ENCODE data around the gene BBS9.
"Not testable (repeated sequence)": the region's sequence is repeated elsewhere in the genome, so short reads cannot be mapped to it uniquely, and the experiment has no call there.

The BBS9 gene

GRCh38 chr7:33428415-33428814 is 299.1 kb downstream of the BBS9 start:
- DNase-seq (ENCODE audit: low read depth) = no peak

GRCh38 chr7:33431543-33431942 is 302.2 kb downstream of the BBS9 start:
- DNase-seq (ENCODE audit: low read depth) = no peak

- DNase-seq (ENCODE audit: low read depth) = no peak
These were observed 303.5 kb downstream of the BBS9 start for GRCh38 chr7:33432821-33433220.

- no peak for DNase-seq (ENCODE audit: low read depth)
These were observed 304.0 kb downstream of the BBS9 start for GRCh38 chr7:33433357-33433756.

- peak; percentile 90 for DNase-seq (ENCODE audit: low read depth)
These were observed 315.1 kb downstream of the BBS9 start for GRCh38 chr7:33444511-33444910.

- DNase-seq (ENCODE audit: low read depth) = peak; percentile 19
These were observed 317.2 kb downstream of the BBS9 start for GRCh38 chr7:33446551-33446950.

- DNase-seq (ENCODE audit: low read depth) = no peak
These were observed 318.7 kb downstream of the BBS9 start for GRCh38 chr7:33448035-33448434.

- no peak for DNase-seq (ENCODE audit: low read depth)
These were observed 320.5 kb downstream of the BBS9 start for GRCh38 chr7:33449847-33450246.

- DNase-seq (ENCODE audit: low read depth) = no peak
These were observed 323.6 kb downstream of the BBS9 start for GRCh38 chr7:33452805-33453502.

GRCh38 chr7:33457039-33457438 is 327.7 kb downstream of the BBS9 start:
- no peak for DNase-seq (ENCODE audit: low read depth)

- no peak for DNase-seq (ENCODE audit: low read depth)
These were observed 329.2 kb downstream of the BBS9 start for GRCh38 chr7:33458581-33458980.

- DNase-seq (ENCODE audit: low read depth) = peak; percentile 55
These were observed 330.0 kb downstream of the BBS9 start for GRCh38 chr7:33459340-33459751.

GRCh38 chr7:33463131-33463530 is 333.8 kb downstream of the BBS9 start:
- DNase-seq (ENCODE audit: low read depth) = no peak

GRCh38 chr7:33466203-33466602 is 336.8 kb downstream of the BBS9 start:
- no peak for DNase-seq (ENCODE audit: low read depth)

- DNase-seq (ENCODE audit: low read depth) = peak; percentile 47
These were observed 342.4 kb downstream of the BBS9 start for GRCh38 chr7:33471636-33472242.

- no peak for DNase-seq (ENCODE audit: low read depth)
These were observed 343.1 kb downstream of the BBS9 start for GRCh38 chr7:33472348-33473025.

GRCh38 chr7:33477719-33478480 is 348.5 kb downstream of the BBS9 start:
- DNase-seq (ENCODE audit: low read depth) = no peak

- DNase-seq (ENCODE audit: low read depth) = not testable (repeated sequence)
These were observed 355.1 kb downstream of the BBS9 start for GRCh38 chr7:33484476-33484875.

GRCh38 chr7:33485747-33486493 is 356.6 kb downstream of the BBS9 start:
- peak; percentile 43 for DNase-seq (ENCODE audit: low read depth)

GRCh38 chr7:33486633-33487032 is 357.3 kb downstream of the BBS9 start:
- DNase-seq (ENCODE audit: low read depth) = no peak

- no peak for DNase-seq (ENCODE audit: low read depth)
These were observed 358.8 kb downstream of the BBS9 start for GRCh38 chr7:33487998-33488682.

Data from amniotic epithelial cell (primary cell).